Activated naive CD4-positive, alpha-beta T cell treated with anti-CD3 and anti-CD28 coated beads, Interleukin-2, amount 50 U/mL, for 24 hours (primary cell): ENCODE results near the gene IL1R2.
A peak's percentile ranks its signal among the peaks of the same experiment; 100 is the strongest.

Source experiments
- H3K27ac Mint-ChIP-seq: one replicate; pipeline ENCODE4 v1.8.0; 2021; ENCODE audit warnings: mild to moderate bottlenecking, mixed read lengths
- H3K27me3 Mint-ChIP-seq: one replicate; pipeline ENCODE4 v1.8.0; 2021; ENCODE audit warnings: mixed read lengths
- H3K36me3 Mint-ChIP-seq: one replicate; pipeline ENCODE4 v1.8.0; 2021; ENCODE audit warnings: mixed read lengths
- H3K4me1 Mint-ChIP-seq: one replicate; pipeline ENCODE4 v1.8.0; 2021; ENCODE audit warnings: mixed read lengths
- H3K4me3 Mint-ChIP-seq: one replicate; pipeline ENCODE4 v1.8.0; 2021; ENCODE audit warnings: mild to moderate bottlenecking, mixed read lengths
- H3K9me3 Mint-ChIP-seq: one replicate; pipeline ENCODE4 v1.8.0; 2021; ENCODE audit warnings: mixed read lengths

Gene IL1R2

DNA sequence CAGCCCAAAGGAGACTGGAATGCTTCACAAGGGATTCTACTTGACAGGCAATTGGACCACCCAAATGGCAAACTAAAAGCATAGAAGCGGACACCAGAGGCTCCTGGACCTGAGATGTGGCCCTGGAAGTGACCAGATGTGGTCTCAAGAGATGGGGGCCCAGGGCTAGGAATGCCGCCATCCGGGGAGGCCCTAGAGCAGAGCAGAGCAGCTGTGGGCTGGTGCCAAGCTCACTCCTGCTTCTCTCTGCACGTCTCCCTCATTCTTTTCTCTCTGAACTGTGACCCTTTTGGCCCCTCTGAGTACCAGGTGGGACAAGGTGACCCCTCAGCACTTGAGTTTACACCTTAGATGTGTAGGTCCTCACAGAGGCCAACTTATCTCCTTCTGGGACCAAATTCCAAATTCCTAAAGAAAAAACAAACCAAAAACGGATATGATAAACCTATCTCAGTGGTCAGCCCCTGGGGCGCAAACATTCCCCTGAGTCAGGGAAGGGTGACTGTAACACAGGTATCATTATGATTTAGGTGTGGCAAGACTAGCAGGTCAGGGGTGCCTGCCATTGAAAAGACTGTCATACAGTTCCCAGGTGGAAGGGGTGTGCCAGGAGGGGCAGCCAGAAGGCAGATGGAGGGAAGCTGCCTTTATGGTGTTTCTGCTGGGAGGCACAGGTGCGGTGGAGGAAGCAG lies 6.5 kb upstream of the IL1R2 start:
- Mint-ChIP-seq H3K27me3 (peaks cover 2% of the 10 kb centered on the region), H3K4me3 (no peak overlapping the region)

GRCh38 chr2:101985793-101986164 lies 6.0 kb upstream of the IL1R2 start:
- Mint-ChIP-seq H3K4me3 (no peak overlapping the region), H3K4me1 (peaks cover 17% of the 10 kb centered on the region), H3K27ac (no peak overlapping the region), H3K27me3 (peaks cover 2% of the 10 kb centered on the region), H3K36me3 (no peaks in the 10 kb centered on the region), H3K9me3 (no peaks in the 10 kb centered on the region)

More for the DNA sequence above, 6.5 kb upstream of the IL1R2 start:
- Mint-ChIP-seq H3K4me1 (peaks cover 17% of the 10 kb centered on the region), H3K27ac (no peak overlapping the region), H3K9me3 (no peaks in the 10 kb centered on the region), H3K36me3 (no peaks in the 10 kb centered on the region)

GRCh38 chr2:101986376-101986775 lies 5.4 kb upstream of the IL1R2 start:
- Mint-ChIP-seq H3K27ac (no peak overlapping the region), H3K36me3 (no peaks in the 10 kb centered on the region), H3K9me3 (no peaks in the 10 kb centered on the region), H3K4me1 (peaks cover 17% of the 10 kb centered on the region), H3K4me3 (peak overlapping the region; percentile 19), H3K27me3 (peaks cover 5% of the 10 kb centered on the region)

DNA sequence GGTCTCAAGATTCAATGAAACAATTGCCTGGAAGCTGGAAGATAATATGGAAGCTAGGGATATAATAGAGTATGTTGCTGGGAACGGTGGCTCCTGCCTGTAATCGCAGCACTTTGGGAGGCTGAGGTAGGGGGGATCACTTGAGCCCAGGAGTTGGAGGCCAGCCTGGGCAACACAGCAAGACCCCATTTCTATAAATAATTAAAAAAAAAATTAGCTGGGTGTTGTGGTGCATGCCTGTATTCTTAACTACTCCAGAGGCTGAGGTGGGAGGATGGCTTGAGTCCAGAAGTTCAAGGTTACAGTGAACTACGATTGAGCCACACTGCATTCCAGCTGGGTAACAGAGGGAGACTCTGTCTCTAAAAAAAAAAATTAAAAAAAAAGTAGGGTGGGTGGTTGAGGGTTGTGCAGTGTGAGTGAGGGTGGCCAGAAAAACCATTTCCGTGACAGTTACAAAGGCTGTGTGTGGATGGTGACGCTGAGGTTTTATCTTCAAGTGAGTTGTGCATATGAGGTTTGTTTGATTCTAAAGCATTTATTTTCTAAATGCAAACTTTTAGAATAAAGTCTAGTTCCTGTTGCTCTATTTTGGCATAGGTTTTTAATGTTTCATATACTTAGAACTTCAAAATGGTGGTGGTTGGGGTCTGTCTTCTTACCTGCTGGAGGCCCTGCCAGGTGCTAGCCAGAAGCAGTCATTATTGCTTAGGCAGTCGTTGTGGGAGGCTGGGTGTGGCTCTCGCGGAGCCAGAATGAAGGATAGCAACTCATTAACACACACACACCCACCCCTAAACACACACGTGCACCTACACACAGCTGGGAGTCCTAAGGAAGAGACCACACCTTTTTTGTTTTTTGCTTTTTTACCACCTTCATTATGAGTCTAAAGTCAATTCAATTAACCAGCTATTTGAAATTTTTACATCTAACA lies 4.7 kb upstream of the IL1R2 start:
- Mint-ChIP-seq H3K4me1 (peaks cover 17% of the 10 kb centered on the region), H3K4me3 (peak overlapping the region; percentile 19), H3K9me3 (no peaks in the 10 kb centered on the region), H3K27ac (no peak overlapping the region), H3K27me3 (peaks cover 7% of the 10 kb centered on the region), H3K36me3 (no peaks in the 10 kb centered on the region)

DNA sequence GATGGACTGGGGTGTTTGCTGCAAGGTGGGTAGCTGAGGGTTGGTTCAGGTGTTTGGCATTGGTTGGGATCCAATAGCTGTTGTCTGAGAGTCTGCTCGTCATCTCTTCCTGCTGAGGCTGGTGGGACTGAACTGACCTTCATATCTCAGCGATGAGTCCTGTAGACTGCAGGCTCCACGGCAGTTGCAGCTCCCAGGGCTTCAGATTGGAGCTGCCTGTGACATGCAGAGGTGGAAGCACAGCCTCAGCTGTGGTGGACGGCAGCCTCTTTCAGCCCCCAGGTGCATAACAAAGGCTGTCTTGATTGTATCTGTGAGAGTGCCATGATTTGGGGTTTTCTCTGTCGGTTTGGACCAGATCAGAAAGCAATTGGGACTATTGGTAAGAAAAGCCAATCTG lies 3.9 kb upstream of the IL1R2 start:
- Mint-ChIP-seq H3K27ac (no peak overlapping the region), H3K9me3 (no peaks in the 10 kb centered on the region), H3K4me3 (no peak overlapping the region), H3K27me3 (peaks cover 11% of the 10 kb centered on the region), H3K36me3 (no peaks in the 10 kb centered on the region), H3K4me1 (peaks cover 17% of the 10 kb centered on the region)

DNA sequence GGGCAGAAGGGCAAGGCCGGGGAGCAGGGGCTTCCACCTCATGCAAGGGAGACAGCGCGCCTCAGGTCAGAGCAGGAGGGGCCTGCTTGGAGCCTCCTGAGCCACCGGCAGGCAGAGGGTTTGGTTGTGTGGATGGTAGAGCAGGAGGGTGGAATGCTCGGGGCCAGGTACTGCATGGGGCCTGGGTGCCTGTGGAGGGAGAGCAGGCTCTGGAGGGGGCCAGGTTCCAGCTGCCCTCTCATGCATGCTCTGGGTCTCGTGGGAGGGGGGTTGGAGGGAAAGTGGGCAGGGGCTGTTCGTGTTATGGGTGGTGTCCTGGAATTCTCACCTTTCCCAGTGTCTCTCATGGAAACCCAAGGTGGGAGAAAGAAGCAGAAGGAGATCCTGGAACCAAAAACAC lies 3.2 kb upstream of the IL1R2 start:
- no peaks in the 10 kb centered on the region for H3K36me3 Mint-ChIP-seq
- H3K27me3 Mint-ChIP-seq: peaks cover 13% of the 10 kb centered on the region
- peaks cover 17% of the 10 kb centered on the region for H3K4me1 Mint-ChIP-seq
- no peak overlapping the region for H3K27ac Mint-ChIP-seq
- no peaks in the 10 kb centered on the region for H3K9me3 Mint-ChIP-seq
- H3K4me3 Mint-ChIP-seq: no peak overlapping the region

DNA sequence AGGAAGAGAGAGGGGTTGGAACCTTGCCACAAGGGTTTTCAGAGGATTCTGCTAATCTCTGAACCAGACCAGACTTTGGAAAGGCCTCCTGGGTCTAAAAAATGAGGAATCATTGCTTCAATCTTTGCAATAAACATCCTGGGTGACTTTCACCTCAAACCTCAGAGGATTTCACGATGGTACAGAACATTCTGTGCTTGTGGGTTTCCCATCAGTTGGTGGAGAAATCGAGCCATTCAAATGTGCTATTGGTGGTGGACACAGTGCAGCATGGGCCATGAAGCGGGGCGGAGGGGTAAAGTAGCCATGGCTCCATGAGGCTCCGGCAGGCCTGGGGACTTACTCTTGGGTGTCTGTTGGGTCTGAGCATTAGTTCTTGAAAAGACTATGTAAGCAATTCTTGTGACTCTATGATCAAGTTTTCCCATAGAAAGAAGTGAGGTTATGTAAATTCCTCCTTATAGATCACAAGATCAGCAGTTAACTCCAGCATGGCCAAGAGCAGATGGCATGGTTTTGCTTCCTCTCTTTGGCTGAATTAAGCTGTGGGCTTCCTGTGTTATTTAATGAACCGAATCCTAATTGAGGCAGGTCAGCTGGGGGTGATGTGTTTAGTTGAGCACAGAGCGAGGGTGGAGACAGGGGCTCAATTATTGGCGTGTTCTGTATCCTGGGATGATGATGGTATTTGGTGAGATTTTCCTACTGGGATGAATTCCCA lies 1.9 kb upstream of the IL1R2 start:
- Mint-ChIP-seq H3K4me3 (no peak overlapping the region), H3K27me3 (peaks cover 13% of the 10 kb centered on the region), H3K9me3 (no peaks in the 10 kb centered on the region), H3K4me1 (peaks cover 17% of the 10 kb centered on the region), H3K27ac (no peak overlapping the region), H3K36me3 (no peaks in the 10 kb centered on the region)

- no peaks in the 10 kb centered on the region for H3K9me3 Mint-ChIP-seq
- no peaks in the 10 kb centered on the region for H3K36me3 Mint-ChIP-seq
- H3K27me3 Mint-ChIP-seq: peaks cover 17% of the 10 kb centered on the region
- peaks cover 2% of the 10 kb centered on the region for H3K4me1 Mint-ChIP-seq
- H3K4me3 Mint-ChIP-seq: no peak overlapping the region
- no peak overlapping the region for H3K27ac Mint-ChIP-seq
Measured at GRCh38 chr2:101993772-101994171, 2.0 kb downstream of the IL1R2 start.

DNA sequence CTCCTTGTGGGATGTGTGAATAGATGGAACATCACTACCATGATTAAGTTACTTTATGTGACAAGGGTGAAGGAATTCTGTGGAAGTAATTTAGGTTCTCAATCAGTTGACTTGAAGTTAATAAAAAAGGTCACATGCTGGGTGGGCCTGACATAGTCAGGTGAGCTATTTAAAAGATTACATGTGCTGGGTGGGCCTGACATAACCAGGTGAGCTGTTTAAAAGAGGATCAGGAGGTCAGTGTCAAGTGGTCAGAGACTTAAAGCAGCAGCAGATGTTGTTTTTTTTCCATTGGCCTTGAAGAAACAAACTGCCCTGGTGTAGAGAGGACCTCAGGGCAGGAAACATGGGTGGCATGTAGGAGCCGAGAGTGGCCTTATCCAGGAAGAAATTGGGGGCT lies 3.3 kb downstream of the IL1R2 start:
- Mint-ChIP-seq H3K27me3 (peaks cover 15% of the 10 kb centered on the region), H3K4me1 (peaks cover 6% of the 10 kb centered on the region), H3K36me3 (no peaks in the 10 kb centered on the region), H3K27ac (no peak overlapping the region), H3K9me3 (no peaks in the 10 kb centered on the region), H3K4me3 (no peak overlapping the region)

GRCh38 chr2:101995804-101996203 lies 4.0 kb downstream of the IL1R2 start:
- no peak overlapping the region for H3K4me3 Mint-ChIP-seq
- H3K27me3 Mint-ChIP-seq: peaks cover 15% of the 10 kb centered on the region
- no peak overlapping the region for H3K27ac Mint-ChIP-seq
- H3K4me1 Mint-ChIP-seq: peaks cover 10% of the 10 kb centered on the region
- no peaks in the 10 kb centered on the region for H3K9me3 Mint-ChIP-seq
- no peaks in the 10 kb centered on the region for H3K36me3 Mint-ChIP-seq

GRCh38 chr2:101998556-101998895 lies 6.8 kb downstream of the IL1R2 start:
- Mint-ChIP-seq H3K36me3 (no peaks in the 10 kb centered on the region), H3K9me3 (no peaks in the 10 kb centered on the region), H3K4me3 (no peak overlapping the region), H3K4me1 (peaks cover 16% of the 10 kb centered on the region), H3K27me3 (peaks cover 5% of the 10 kb centered on the region), H3K27ac (peak overlapping the region; percentile 52)

DNA sequence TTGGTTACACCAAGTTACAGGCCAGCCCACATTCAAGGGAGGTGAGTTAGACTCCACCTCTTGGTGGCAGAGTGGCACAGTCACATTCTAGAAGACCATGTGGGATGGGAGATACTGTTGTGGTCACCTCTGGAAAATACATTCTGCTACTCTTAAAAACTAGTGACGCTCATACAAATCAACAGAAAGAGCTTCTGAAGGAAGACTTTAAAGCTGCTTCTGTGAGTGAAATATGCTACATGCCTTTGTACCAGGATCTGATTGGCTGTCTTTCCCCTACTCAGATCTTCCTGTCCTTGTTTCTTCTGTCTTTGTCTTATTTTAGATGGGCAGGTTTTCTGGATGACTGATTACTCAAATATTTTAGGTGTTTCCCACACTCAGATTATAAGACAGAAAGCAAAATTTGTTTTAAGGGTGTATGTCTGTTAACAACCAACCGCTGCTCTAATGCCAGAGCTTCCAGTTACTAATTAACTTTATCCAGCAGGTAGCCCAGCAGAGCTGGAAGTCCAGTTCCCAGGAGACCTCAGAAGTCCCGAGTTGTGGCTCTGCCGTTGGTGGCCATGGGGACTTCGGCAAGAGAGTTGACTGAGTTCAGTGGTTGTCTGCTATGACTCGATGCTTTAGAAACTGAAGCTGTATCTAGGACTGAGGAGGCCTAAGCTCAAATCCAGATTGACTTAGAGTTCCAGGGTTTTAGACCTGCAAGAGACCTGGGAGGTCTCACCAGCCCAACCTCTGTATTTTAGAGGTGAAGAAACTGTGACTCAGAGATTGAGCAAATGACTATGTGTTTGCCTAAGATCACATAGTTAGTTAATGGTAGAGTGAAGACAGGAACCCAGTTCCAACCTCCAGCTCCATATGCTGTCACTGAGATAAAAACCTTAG lies 7.4 kb downstream of the IL1R2 start:
- Mint-ChIP-seq H3K4me1 (peaks cover 16% of the 10 kb centered on the region), H3K27me3 (peaks cover 4% of the 10 kb centered on the region), H3K27ac (peak overlapping the region; percentile 52), H3K9me3 (no peaks in the 10 kb centered on the region), H3K36me3 (no peaks in the 10 kb centered on the region), H3K4me3 (no peak overlapping the region)

GRCh38 chr2:102000012-102000411 lies 8.3 kb downstream of the IL1R2 start:
- Mint-ChIP-seq H3K4me1 (peaks cover 16% of the 10 kb centered on the region), H3K9me3 (no peaks in the 10 kb centered on the region), H3K36me3 (no peaks in the 10 kb centered on the region), H3K27me3 (peaks cover 4% of the 10 kb centered on the region), H3K27ac (peak overlapping the region; percentile 32), H3K4me3 (no peak overlapping the region)

- peaks cover 16% of the 10 kb centered on the region for H3K4me1 Mint-ChIP-seq
- H3K27me3 Mint-ChIP-seq: peaks cover 4% of the 10 kb centered on the region
- no peak overlapping the region for H3K4me3 Mint-ChIP-seq
- H3K27ac Mint-ChIP-seq: peak overlapping the region; percentile 85
- H3K36me3 Mint-ChIP-seq: no peaks in the 10 kb centered on the region
- H3K9me3 Mint-ChIP-seq: no peaks in the 10 kb centered on the region
Measured at GRCh38 chr2:102000813-102001766, 9.3 kb downstream of the IL1R2 start.
